ENCODE results near the gene ATF7.
"Not testable (repeated sequence)": the region's sequence is repeated elsewhere in the genome, so short reads cannot be mapped to it uniquely, and the experiment has no call there.

ATF7 gene

DNA sequence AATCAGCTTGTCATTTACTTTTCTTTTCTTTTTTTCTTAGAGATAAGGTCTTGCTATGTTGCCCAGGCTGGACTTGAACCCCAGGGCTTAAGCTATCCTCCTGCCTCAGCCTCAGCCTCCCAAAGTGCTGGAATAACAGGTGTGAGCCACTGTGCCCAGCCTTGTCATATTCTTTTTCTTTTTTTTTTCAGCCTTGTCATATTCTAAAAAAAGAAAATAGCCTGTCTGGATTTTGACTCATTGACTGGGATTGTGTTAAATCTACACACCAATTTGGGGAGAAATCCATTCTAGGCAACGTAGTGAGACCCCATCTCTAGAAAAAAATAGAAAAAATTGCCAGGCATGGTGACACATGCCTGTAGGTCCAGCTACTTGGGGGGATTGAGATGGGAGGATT lies 25.6 kb upstream of the ATF7 start:
- TF ChIP-seq CTCF (IDR thresholded peaks at IDR 0.05; ENCODE audit: low read depth, low read length, missing control alignments): no peak
- no peak overlapping the region for H3K4me3 ChIP-seq (replicated peaks; ENCODE audit: low read depth, low read length)
- DNase-seq (ENCODE audit: extremely low read depth, low read depth): no peak

DNA sequence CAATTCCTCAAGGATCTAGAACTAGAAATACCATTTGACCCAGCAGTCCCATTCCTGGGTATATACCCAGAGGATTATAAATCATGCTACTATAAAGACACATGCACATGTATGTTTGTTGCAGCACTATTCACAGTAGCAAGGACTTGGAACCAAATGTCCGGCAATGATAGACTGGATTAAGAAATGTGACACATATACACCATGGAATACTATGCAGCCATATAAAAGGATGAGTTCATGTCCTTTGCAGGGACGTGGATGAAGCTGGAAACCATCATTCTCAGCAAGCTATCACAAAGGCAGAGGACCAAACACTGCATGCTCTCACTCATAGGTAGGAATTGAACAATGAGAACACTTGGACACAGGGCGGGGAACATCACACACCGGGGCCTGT lies 20.1 kb upstream of the ATF7 start:
- H3K4me3 ChIP-seq (replicated peaks; ENCODE audit: low read depth, low read length): not testable (repeated sequence)

GRCh38 chr12:53645165-53645564 lies 19.0 kb upstream of the ATF7 start:
- no peak for DNase-seq (ENCODE audit: extremely low read depth, low read depth)
- no peak overlapping the region for H3K4me3 ChIP-seq (replicated peaks; ENCODE audit: low read depth, low read length)
- TF ChIP-seq CTCF (IDR thresholded peaks at IDR 0.05; ENCODE audit: low read depth, low read length, missing control alignments): no peak

More for the DNA sequence above, 20.1 kb upstream of the ATF7 start:
- not testable (repeated sequence) for DNase-seq (ENCODE audit: extremely low read depth, low read depth)

- H3K4me3 ChIP-seq (replicated peaks; ENCODE audit: low read depth, low read length): no peak overlapping the region
Observed at GRCh38 chr12:53644133-53644532, 18.0 kb upstream of the ATF7 start.

DNA sequence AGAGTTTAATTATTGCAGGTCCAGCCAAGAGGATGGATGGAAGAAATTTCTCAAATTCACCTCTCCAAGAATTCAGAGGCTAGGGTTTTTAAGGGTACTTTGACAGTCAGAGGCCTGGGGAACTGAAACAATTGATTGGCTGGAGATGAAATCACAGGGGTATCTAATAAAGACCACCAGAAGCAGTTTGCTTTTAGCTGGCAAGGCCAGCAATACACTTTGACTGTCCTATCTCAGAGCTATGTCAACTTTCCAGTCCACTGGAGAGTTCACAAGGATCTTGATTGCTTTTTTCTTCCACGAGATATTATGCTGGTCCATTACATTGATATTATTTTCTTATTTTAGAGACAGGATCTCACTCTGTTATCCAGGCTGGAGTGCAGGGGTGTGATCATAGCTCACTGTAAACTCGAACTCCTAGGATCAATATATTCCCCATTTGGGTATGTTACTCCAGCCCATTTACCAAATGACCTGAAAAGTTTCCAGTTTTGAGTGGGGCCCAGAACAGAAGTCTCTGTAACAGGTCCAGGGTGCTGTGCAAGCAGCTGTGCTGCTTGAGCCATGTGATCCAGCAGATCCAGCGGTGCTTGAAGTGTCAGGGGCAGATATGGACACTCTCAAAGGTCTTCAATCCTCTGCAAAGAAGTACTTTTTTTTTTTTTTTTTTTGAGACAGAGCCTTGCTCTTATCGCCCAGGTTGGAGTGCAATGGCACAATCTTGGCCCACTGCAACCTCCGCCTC lies 17.2 kb upstream of the ATF7 start:
- no peak for DNase-seq (ENCODE audit: extremely low read depth, low read depth)
- TF ChIP-seq CTCF (IDR thresholded peaks at IDR 0.05; ENCODE audit: low read depth, low read length, missing control alignments): no peak
- no peak overlapping the region for H3K4me3 ChIP-seq (replicated peaks; ENCODE audit: low read depth, low read length)

More at GRCh38 chr12:53644133-53644532, 18.0 kb upstream of the ATF7 start:
- no peak for TF ChIP-seq CTCF (IDR thresholded peaks at IDR 0.05; ENCODE audit: low read depth, low read length, missing control alignments)
- DNase-seq (ENCODE audit: extremely low read depth, low read depth): no peak

- no peak for TF ChIP-seq CTCF (IDR thresholded peaks at IDR 0.05; ENCODE audit: low read depth, low read length, missing control alignments)
- no peak for DNase-seq (ENCODE audit: extremely low read depth, low read depth)
- H3K4me3 ChIP-seq (replicated peaks; ENCODE audit: low read depth, low read length): no peak overlapping the region
Observed at GRCh38 chr12:53638057-53638456, 11.9 kb upstream of the ATF7 start.

- DNase-seq (ENCODE audit: extremely low read depth, low read depth): no peak
- H3K4me3 ChIP-seq (replicated peaks; ENCODE audit: low read depth, low read length): no peak overlapping the region
- no peak for TF ChIP-seq CTCF (IDR thresholded peaks at IDR 0.05; ENCODE audit: low read depth, low read length, missing control alignments)
Observed at GRCh38 chr12:53636641-53637040, 10.5 kb upstream of the ATF7 start.

- H3K4me3 ChIP-seq (replicated peaks; ENCODE audit: low read depth, low read length): not testable (repeated sequence)
Observed at GRCh38 chr12:53635708-53636107, 9.5 kb upstream of the ATF7 start.

More at GRCh38 chr12:53635708-53636107, 9.5 kb upstream of the ATF7 start:
- DNase-seq (ENCODE audit: extremely low read depth, low read depth): not testable (repeated sequence)

Measured in HFF-Myc (cell line).